Endothelial cell of umbilical vein (primary cell): ENCODE data around the gene RNF40.

ENCODE experiments used
- CTCF ChIP-seq, 2 donors: IDR thresholded peaks; 1 replicate in 1 of 2; 2 replicates in 1 of 2; pipeline ENCODE4 v1.5.1; 2011; ENCODE audit warnings: low read length in 2 of 2, mild to moderate bottlenecking in 2 of 2, moderate library complexity in 2 of 2, control low read depth in 1 of 2, inconsistent platforms in 1 of 2, low read depth in 1 of 2; ENCODE audit not compliant: insufficient read depth in 1 of 2; ENCODE audit errors: extremely low read depth in 1 of 2
- EZH2 ChIP-seq: IDR thresholded peaks from 2 replicates; pipeline ENCODE4 v1.6.1; 2012; ENCODE audit warnings: borderline replicate concordance, low read depth, mild to moderate bottlenecking, moderate library complexity, low read length, inconsistent platforms; ENCODE audit not compliant: severe bottlenecking
- FOS ChIP-seq: IDR thresholded peaks from 2 replicates; pipeline ENCODE4 v1.6.1; 2011; ENCODE audit warnings: mild to moderate bottlenecking, low read length, moderate library complexity, borderline replicate concordance; ENCODE audit not compliant: insufficient read depth
- GATA2 ChIP-seq: IDR thresholded peaks from 2 replicates; pipeline ENCODE4 v1.7.0; 2011; ENCODE audit warnings: low read depth, mild to moderate bottlenecking, moderate library complexity, mixed read lengths, low read length; ENCODE audit not compliant: insufficient read length, insufficient read depth
- JUN ChIP-seq: IDR thresholded peaks from 2 replicates; pipeline ENCODE4 v1.6.1; 2011; ENCODE audit warnings: borderline replicate concordance, low read depth; ENCODE audit not compliant: insufficient read length, insufficient read depth
- MAX ChIP-seq: IDR thresholded peaks from 2 replicates; pipeline ENCODE4 v1.6.1; 2011; ENCODE audit not compliant: insufficient read depth, insufficient read length
- MYC ChIP-seq: IDR thresholded peaks from one replicate; pipeline ENCODE4 v1.6.1; 2011; ENCODE audit warnings: mild to moderate bottlenecking, low read depth, low read length
- POLR2A ChIP-seq: IDR thresholded peaks from 2 replicates; pipeline ENCODE4 v1.6.1; 2012; ENCODE audit warnings: low read depth, mild to moderate bottlenecking, control low read depth, low read length
- POLR2AphosphoS5 ChIP-seq: IDR thresholded peaks from 2 replicates; pipeline ENCODE4 v1.6.1; 2012; ENCODE audit warnings: low read depth, mild to moderate bottlenecking, control low read depth, low read length, moderate library complexity; ENCODE audit not compliant: insufficient read depth

- no peak for TF ChIP-seq POLR2A
- no peak for TF ChIP-seq EZH2
- TF ChIP-seq CTCF (IDR thresholded peaks at IDR 0.05; ENCODE audit: extremely low read depth in 1 of 2, insufficient read depth in 1 of 2, low read depth in 1 of 2, low read length in 2 of 2), result no peak
- no peak for TF ChIP-seq POLR2AphosphoS5
- no peak for TF ChIP-seq FOS
- no peak for TF ChIP-seq JUN
- no peak for TF ChIP-seq MYC
- TF ChIP-seq MAX, result no peak
- no peak for TF ChIP-seq GATA2
These were observed 14.8 kb upstream of the RNF40 start for GRCh38 chr16:30747331-30747730.
